Measurements from ENCODE around the gene TDRD1.

DNA sequence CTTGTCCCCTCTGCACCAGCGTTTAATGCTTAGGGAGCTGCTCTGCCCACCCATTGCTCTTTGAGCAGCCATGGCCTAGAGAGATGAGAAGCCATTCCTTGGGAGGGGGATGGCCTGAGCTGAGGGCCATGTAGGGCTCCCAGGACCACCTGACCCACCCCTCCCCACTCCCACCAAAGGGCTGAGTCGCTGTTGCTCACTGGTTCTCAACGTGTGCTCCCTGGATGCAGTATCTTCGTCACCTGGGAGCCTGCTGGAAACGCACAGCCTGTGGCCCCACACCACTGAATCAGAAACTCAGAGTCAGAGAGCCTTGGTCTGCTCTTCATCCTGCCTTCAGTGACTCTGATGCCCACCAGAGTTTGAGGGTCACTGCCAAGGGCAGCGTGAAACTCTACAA, 96.9 kb downstream of the TDRD1 start:
- TF ChIP-seq, protein P1, sequence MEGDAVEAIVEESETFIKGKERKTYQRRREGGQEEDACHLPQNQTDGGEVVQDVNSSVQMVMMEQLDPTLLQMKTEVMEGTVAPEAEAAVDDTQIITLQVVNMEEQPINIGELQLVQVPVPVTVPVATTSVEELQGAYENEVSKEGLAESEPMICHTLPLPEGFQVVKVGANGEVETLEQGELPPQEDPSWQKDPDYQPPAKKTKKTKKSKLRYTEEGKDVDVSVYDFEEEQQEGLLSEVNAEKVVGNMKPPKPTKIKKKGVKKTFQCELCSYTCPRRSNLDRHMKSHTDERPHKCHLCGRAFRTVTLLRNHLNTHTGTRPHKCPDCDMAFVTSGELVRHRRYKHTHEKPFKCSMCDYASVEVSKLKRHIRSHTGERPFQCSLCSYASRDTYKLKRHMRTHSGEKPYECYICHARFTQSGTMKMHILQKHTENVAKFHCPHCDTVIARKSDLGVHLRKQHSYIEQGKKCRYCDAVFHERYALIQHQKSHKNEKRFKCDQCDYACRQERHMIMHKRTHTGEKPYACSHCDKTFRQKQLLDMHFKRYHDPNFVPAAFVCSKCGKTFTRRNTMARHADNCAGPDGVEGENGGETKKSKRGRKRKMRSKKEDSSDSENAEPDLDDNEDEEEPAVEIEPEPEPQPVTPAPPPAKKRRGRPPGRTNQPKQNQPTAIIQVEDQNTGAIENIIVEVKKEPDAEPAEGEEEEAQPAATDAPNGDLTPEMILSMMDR (IDR thresholded peaks at IDR 0.05; ENCODE audit: low read length) = no peak
- no peak for TF ChIP-seq EZH2 (IDR thresholded peaks at IDR 0.05; ENCODE audit: borderline replicate concordance, low read length)
